ENCODE measurements around the gene BAAT. TPM values are rescaled to one million over a fixed set of nuclear protein-coding genes. Genes with fewer than 3 reads are reported as not detected.

The BAAT gene
- total RNA-seq, 1 experiment from 2014 or later, result not detected

GRCh38 chr9:101365181-101365580 lies 19.6 kb downstream of the BAAT start:
- Histone ChIP-seq H3K9me3 (ENCODE audit: insufficient read depth, low read depth) (no peaks in the 10 kb centered on the region; the same call in 1 of the 2 replicates), H3K36me3 (ENCODE audit: low read depth) (no peaks in the 10 kb centered on the region), H3K27ac (no peak overlapping the region), H3K79me2 (ENCODE audit: low read depth) (no peaks in the 10 kb centered on the region), H3F3A (ENCODE audit: insufficient read depth, low read depth) (no peaks in the 10 kb centered on the region), H3K27me3 (ENCODE audit: insufficient read depth, low read depth) (no peaks in the 10 kb centered on the region), H3K9me2 (ENCODE audit: insufficient read depth) (no peaks in the 10 kb centered on the region), H4K20me1 (ENCODE audit: insufficient read depth) (no peaks in the 10 kb centered on the region), H2AFZ (no peak overlapping the region), H3K4me3 (no peak overlapping the region), H3K4me1 (replicated peaks; ENCODE audit: insufficient read depth) (no peaks in the 10 kb centered on the region), H3K4me2 (no peak overlapping the region)
- BruUV-seq (replicated peaks), result no TSS peak
- no peak for TF ChIP-seq CTCF (conservative IDR thresholded peaks at IDR 0.05)
- no peak for TF ChIP-seq EZH2 (IDR thresholded peaks at IDR 0.05; ENCODE audit: low read depth)
- POLR2A ChIA-PET (ENCODE audit: unreplicated experiment), result no interaction called here
- DNase-seq, result no peak
- CTCF ChIA-PET, result no interaction called here
- intact Hi-C loops (cut with micrococcal nuclease; ENCODE audit: unreplicated experiment), result no loop called here

GRCh38 chr9:101362450-101362849 lies 22.4 kb downstream of the BAAT start:
- no peak overlapping the region for H3K4me3 ChIP-seq
- no peaks in the 10 kb centered on the region for H4K20me1 ChIP-seq (ENCODE audit: insufficient read depth)
- no peaks in the 10 kb centered on the region for H3K9me2 ChIP-seq (ENCODE audit: insufficient read depth)
- no peaks in the 10 kb centered on the region for H3K27me3 ChIP-seq (ENCODE audit: insufficient read depth, low read depth)
- BruUV-seq (replicated peaks), result no TSS peak
- H3K4me2 ChIP-seq, result no peak overlapping the region
- H3K9me3 ChIP-seq (ENCODE audit: insufficient read depth, low read depth), result no peaks in the 10 kb centered on the region; the same call in 1 of the 2 replicates
- intact Hi-C loops (cut with micrococcal nuclease; ENCODE audit: unreplicated experiment), result no loop called here
- no peaks in the 10 kb centered on the region for H3F3A ChIP-seq (ENCODE audit: insufficient read depth, low read depth)
- DNase-seq, result no peak
- ChIA-PET POLR2A (ENCODE audit: unreplicated experiment) (no interaction called here), CTCF (no interaction called here)
- H3K79me2 ChIP-seq (ENCODE audit: low read depth), result no peaks in the 10 kb centered on the region
- H3K4me1 ChIP-seq (replicated peaks; ENCODE audit: insufficient read depth), result no peaks in the 10 kb centered on the region
- H2AFZ ChIP-seq, result no peak overlapping the region
- H3K27ac ChIP-seq, result no peak overlapping the region
- TF ChIP-seq CTCF (conservative IDR thresholded peaks at IDR 0.05) (no peak), EZH2 (IDR thresholded peaks at IDR 0.05; ENCODE audit: low read depth) (no peak)
- no peaks in the 10 kb centered on the region for H3K36me3 ChIP-seq (ENCODE audit: low read depth)

- intact Hi-C loops (cut with micrococcal nuclease; ENCODE audit: unreplicated experiment), result no loop called here
- Histone ChIP-seq H3K27me3 (ENCODE audit: insufficient read depth, low read depth) (no peaks in the 10 kb centered on the region), H3K4me3 (no peak overlapping the region), H3K4me1 (replicated peaks; ENCODE audit: insufficient read depth) (no peaks in the 10 kb centered on the region), H4K20me1 (ENCODE audit: insufficient read depth) (no peaks in the 10 kb centered on the region), H3K27ac (no peak overlapping the region), H3K9me3 (ENCODE audit: insufficient read depth, low read depth) (no peaks in the 10 kb centered on the region; the same call in 1 of the 2 replicates), H3F3A (ENCODE audit: insufficient read depth, low read depth) (no peaks in the 10 kb centered on the region), H3K4me2 (no peak overlapping the region), H3K36me3 (ENCODE audit: low read depth) (no peaks in the 10 kb centered on the region), H2AFZ (no peak overlapping the region), H3K9me2 (ENCODE audit: insufficient read depth) (no peaks in the 10 kb centered on the region), H3K79me2 (ENCODE audit: low read depth) (no peaks in the 10 kb centered on the region)
- POLR2A ChIA-PET (ENCODE audit: unreplicated experiment), result no interaction called here
- BruUV-seq (replicated peaks), result no TSS peak
- CTCF ChIA-PET, result no interaction called here
- TF ChIP-seq EZH2 (IDR thresholded peaks at IDR 0.05; ENCODE audit: low read depth), result no peak
- TF ChIP-seq CTCF (conservative IDR thresholded peaks at IDR 0.05), result no peak
- no peak for DNase-seq
Measured at GRCh38 chr9:101360647-101361046, 24.2 kb downstream of the BAAT start.
